Neural cell (in vitro differentiated cells): ENCODE data around the gene FURIN.

Source experiments
- EP300 ChIP-seq: fragments of 450-650 bp; conservative IDR thresholded peaks from 2 replicates; pipeline ENCODE4 v1.6.1; 2014; ENCODE audit warnings: antibody characterized with exemption, mild to moderate bottlenecking, moderate library complexity; ENCODE audit not compliant: poor library complexity, severe bottlenecking
- POLR2AphosphoS5 ChIP-seq: IDR thresholded peaks from 2 replicates; pipeline ENCODE4 v1.6.1; 2012
- TF ChIP-seq, protein P1 (sequence below): fragments of 450-650 bp; IDR thresholded peaks from 2 replicates; pipeline ENCODE4 v1.5.1; 2014; ENCODE audit warnings: antibody characterized with exemption, mild to moderate bottlenecking, moderate library complexity; ENCODE audit not compliant: poor library complexity, severe bottlenecking

DNA sequence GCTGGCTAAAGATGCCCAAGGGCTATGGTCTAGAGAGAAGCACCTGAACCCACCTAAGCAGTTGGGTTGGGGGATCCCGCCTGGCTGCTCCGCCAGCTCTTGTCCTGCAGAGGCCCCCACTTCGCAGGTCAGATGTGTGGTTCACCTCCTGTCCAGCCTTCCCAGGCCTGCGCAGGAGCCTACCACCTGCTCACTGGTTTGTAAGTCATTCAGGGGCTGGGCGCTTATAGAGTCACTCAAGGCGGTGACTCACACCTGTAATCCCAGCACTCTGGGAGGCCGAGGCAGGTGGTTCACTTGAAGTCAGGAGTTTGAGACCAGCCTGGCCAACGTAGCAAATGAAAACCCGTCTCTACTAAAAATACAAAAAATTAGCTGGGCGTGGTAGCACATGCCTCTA is 3.9 kb upstream of the FURIN start:
- TF ChIP-seq, protein P1, sequence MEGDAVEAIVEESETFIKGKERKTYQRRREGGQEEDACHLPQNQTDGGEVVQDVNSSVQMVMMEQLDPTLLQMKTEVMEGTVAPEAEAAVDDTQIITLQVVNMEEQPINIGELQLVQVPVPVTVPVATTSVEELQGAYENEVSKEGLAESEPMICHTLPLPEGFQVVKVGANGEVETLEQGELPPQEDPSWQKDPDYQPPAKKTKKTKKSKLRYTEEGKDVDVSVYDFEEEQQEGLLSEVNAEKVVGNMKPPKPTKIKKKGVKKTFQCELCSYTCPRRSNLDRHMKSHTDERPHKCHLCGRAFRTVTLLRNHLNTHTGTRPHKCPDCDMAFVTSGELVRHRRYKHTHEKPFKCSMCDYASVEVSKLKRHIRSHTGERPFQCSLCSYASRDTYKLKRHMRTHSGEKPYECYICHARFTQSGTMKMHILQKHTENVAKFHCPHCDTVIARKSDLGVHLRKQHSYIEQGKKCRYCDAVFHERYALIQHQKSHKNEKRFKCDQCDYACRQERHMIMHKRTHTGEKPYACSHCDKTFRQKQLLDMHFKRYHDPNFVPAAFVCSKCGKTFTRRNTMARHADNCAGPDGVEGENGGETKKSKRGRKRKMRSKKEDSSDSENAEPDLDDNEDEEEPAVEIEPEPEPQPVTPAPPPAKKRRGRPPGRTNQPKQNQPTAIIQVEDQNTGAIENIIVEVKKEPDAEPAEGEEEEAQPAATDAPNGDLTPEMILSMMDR = no peak
- TF ChIP-seq EP300 (no peak), POLR2AphosphoS5 (no peak)
